ENCODE data around the gene TCTN1. TPM values are rescaled to one million over a fixed set of nuclear protein-coding genes. Genes with fewer than 3 reads are reported as not detected.

TCTN1 gene
- total and polyA plus RNA-seq, 2 donors (not counting 1 experiment from before 2014, with no cell fraction given) = 49.1 to 69.8 TPM

GRCh38 chr12:110639336-110640141 lies 25.6 kb downstream of the TCTN1 start:
- Histone ChIP-seq H3K9ac (ENCODE audit: low read length) (no peak overlapping the region), H3K4me3 (ENCODE audit: control extremely low read depth in 1 of 5, extremely low read depth in 1 of 5, insufficient read depth in 1 of 5, low read depth in 2 of 5, low read length in 4 of 5) (no peak overlapping the region), H3K9me3 (ENCODE audit: control extremely low read depth in 1 of 3, control insufficient read depth in 2 of 3, insufficient read depth in 1 of 3, low read length in 2 of 3) (no peaks in the 10 kb centered on the region), H4K20me1 (ENCODE audit: control insufficient read depth, insufficient read depth, low read length, poor library complexity, severe bottlenecking) (no peaks in the 10 kb centered on the region), H2AFZ (ENCODE audit: insufficient read depth, low read depth, low read length, poor library complexity, severe bottlenecking) (no peak overlapping the region), H3K79me2 (ENCODE audit: control insufficient read depth, insufficient read depth, low read length) (peaks cover 85% of the 10 kb centered on the region), H3K4me2 (replicated peaks; ENCODE audit: low read depth, low read length, poor library complexity, severe bottlenecking) (peak overlapping the region; percentile 56), H3K27ac (ENCODE audit: low read length in 2 of 2) (peak overlapping the region in 1 of 2 donors; percentile 90), H3K27me3 (replicated peaks in 1 of 4; ENCODE audit: control extremely low read depth in 1 of 4, control insufficient read depth in 3 of 4, insufficient read depth in 4 of 4, low read length in 3 of 4) (no peaks in the 10 kb centered on the region), H3K36me3 (replicated peaks in 1 of 2; ENCODE audit: control extremely low read depth in 1 of 2, control insufficient read depth in 1 of 2, extremely low read depth in 1 of 2, insufficient read depth in 2 of 2, low read length in 1 of 2) (peaks cover 0 to under 1% of the 10 kb centered on the region in 2 experiments), H3K4me1 (ENCODE audit: control insufficient read depth in 2 of 2, insufficient read depth in 2 of 2, low read length in 2 of 2) (peaks cover 87 to 98% of the 10 kb centered on the region in 2 donors)
- ChIA-PET CTCF (interaction anchor here (1.3 to 3.9 kb wide), 6 partner anchors 10 to 38 kb away, joined by 3 to 11 read pairs (median 6); no protein-coding TSS in a partner anchor), POLR2A (interaction anchor here (1.1 kb wide), 1 partner anchor 12 kb away, joined by 3 read pairs; no protein-coding TSS in a partner anchor)
- Mint-ChIP-seq H3K4me3 (peak overlapping the region; percentile 53), H3K27me3 (no peaks in the 10 kb centered on the region), H3K9me3 (ENCODE audit: insufficient read depth) (peaks cover 1% of the 10 kb centered on the region), H3K27ac (peak overlapping the region; percentile 98), H3K4me1 (peaks cover 89% of the 10 kb centered on the region)
- intact Hi-C loops (cut with micrococcal nuclease) = no loop called here
- DNase-seq (no peak), ATAC-seq (ENCODE audit: low read depth) (peak; percentile 39)
- 100% methylated on average over 3 of the region's 7 CpGs for WGBS (ENCODE audit: insufficient coverage)
- TF ChIP-seq CTCF (IDR thresholded peaks at IDR 0.05) (no peak), EZH2 (IDR thresholded peaks at IDR 0.05; ENCODE audit: borderline replicate concordance, insufficient read depth, low read depth, low read length, poor library complexity, severe bottlenecking) (no peak)
